SK-N-SH treated with all-trans-retinoic acid at 6 μM for 48 hours (cell line): ENCODE measurements around the gene KLHL20.

Experiments used
- CSRNP3 ChIP-seq: fragments of 250-450 bp; sonication (Bioruptor Pico); IDR thresholded peaks from 2 replicates; pipeline ENCODE4 v1.5.1; 2021; ENCODE audit warnings: mild to moderate bottlenecking, moderate library complexity
- ESRRG ChIP-seq: fragments of 250-450 bp; sonication (Bioruptor Pico); IDR thresholded peaks from 2 replicates; pipeline ENCODE4 v1.6.1; 2021; ENCODE audit warnings: mild to moderate bottlenecking
- ISL1 ChIP-seq: fragments of 250-450 bp; sonication (Bioruptor Pico); IDR thresholded peaks from 2 replicates; pipeline ENCODE4 v2.1.2; 2022; ENCODE audit warnings: mild to moderate bottlenecking, moderate library complexity
- OSR1 ChIP-seq: fragments of 250-450 bp; sonication (Bioruptor Pico); IDR thresholded peaks from 2 replicates; pipeline ENCODE4 v1.8.0; 2022; ENCODE audit warnings: moderate library complexity, mild to moderate bottlenecking, inconsistent platforms
- PATZ1 ChIP-seq: fragments of 250-450 bp; sonication (Bioruptor Pico); IDR thresholded peaks from 2 replicates; pipeline ENCODE4 v1.8.0; 2020; ENCODE audit warnings: mild to moderate bottlenecking, moderate library complexity, borderline replicate concordance
- RARB ChIP-seq: fragments of 250-450 bp; sonication (Bioruptor Pico); IDR thresholded peaks from 2 replicates; pipeline ENCODE4 v1.8.0; 2021; ENCODE audit warnings: mild to moderate bottlenecking, moderate library complexity
- SNAI2 ChIP-seq: fragments of 250-450 bp; sonication (Bioruptor Pico); IDR thresholded peaks from 2 replicates; pipeline ENCODE4 v1.5.0; 2020; ENCODE audit warnings: mild to moderate bottlenecking, moderate library complexity
- TCF4 ChIP-seq: fragments of 250-450 bp; sonication (Bioruptor Pico); IDR thresholded peaks from 2 replicates; pipeline ENCODE4 v1.8.0; 2021; ENCODE audit warnings: mild to moderate bottlenecking, moderate library complexity, borderline replicate concordance
- TOX ChIP-seq: fragments of 250-450 bp; sonication (Bioruptor Pico); IDR thresholded peaks from 2 replicates; pipeline ENCODE4 v1.8.0; 2021; ENCODE audit warnings: mild to moderate bottlenecking, moderate library complexity, borderline replicate concordance
- ZC3H10 ChIP-seq: fragments of 250-450 bp; sonication (Bioruptor Pico); IDR thresholded peaks from 2 replicates; pipeline ENCODE4 v1.5.1; 2021; ENCODE audit warnings: mild to moderate bottlenecking, moderate library complexity
- TF ChIP-seq, protein P1 (sequence below): fragments of 250-450 bp; sonication (Bioruptor Pico); IDR thresholded peaks from 2 replicates; pipeline ENCODE4 v1.5.0; 2020; ENCODE audit warnings: mild to moderate bottlenecking, moderate library complexity
- TF ChIP-seq, protein P2 (sequence below): fragments of 250-450 bp; sonication (Bioruptor Pico); IDR thresholded peaks from 2 replicates; pipeline ENCODE4 v1.5.1; 2020; ENCODE audit warnings: low read depth, mild to moderate bottlenecking, moderate library complexity

DNA sequence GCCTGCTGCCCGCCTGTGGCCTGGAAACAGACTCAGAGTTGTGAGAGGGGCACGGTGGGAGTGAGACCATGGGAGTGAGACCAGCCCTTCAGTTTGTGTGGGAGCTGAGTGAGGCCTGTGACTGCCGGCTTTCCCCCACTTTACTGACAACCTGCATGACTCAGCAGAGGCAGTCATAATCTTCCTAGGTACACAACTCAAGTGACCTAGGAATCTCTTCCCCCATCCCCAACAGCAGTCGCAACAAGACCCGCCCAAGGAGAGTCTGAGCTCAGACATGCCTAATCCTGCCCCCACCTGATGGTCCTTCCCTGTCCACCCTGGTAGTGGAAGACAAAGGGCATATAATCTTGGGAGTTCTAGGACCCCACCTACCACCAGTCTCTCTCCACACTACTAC, 44.2 kb downstream of the KLHL20 start:
- TF ChIP-seq ZC3H10 (CRISPR knock-in tag) (no peak), CSRNP3 (no peak), TCF4 (CRISPR knock-in tag) (no peak), ISL1 (CRISPR knock-in tag) (no peak), RARB (CRISPR knock-in tag) (no peak), ESRRG (no peak), PATZ1 (CRISPR knock-in tag) (no peak), OSR1 (CRISPR knock-in tag) (no peak), TOX (CRISPR knock-in tag) (no peak), SNAI2 (CRISPR knock-in tag) (no peak)
- TF ChIP-seq, protein P1, sequence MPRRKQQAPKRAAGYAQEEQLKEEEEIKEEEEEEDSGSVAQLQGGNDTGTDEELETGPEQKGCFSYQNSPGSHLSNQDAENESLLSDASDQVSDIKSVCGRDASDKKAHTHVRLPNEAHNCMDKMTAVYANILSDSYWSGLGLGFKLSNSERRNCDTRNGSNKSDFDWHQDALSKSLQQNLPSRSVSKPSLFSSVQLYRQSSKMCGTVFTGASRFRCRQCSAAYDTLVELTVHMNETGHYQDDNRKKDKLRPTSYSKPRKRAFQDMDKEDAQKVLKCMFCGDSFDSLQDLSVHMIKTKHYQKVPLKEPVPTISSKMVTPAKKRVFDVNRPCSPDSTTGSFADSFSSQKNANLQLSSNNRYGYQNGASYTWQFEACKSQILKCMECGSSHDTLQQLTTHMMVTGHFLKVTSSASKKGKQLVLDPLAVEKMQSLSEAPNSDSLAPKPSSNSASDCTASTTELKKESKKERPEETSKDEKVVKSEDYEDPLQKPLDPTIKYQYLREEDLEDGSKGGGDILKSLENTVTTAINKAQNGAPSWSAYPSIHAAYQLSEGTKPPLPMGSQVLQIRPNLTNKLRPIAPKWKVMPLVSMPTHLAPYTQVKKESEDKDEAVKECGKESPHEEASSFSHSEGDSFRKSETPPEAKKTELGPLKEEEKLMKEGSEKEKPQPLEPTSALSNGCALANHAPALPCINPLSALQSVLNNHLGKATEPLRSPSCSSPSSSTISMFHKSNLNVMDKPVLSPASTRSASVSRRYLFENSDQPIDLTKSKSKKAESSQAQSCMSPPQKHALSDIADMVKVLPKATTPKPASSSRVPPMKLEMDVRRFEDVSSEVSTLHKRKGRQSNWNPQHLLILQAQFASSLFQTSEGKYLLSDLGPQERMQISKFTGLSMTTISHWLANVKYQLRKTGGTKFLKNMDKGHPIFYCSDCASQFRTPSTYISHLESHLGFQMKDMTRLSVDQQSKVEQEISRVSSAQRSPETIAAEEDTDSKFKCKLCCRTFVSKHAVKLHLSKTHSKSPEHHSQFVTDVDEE (CRISPR knock-in tag) = no peak
- TF ChIP-seq, protein P2, sequence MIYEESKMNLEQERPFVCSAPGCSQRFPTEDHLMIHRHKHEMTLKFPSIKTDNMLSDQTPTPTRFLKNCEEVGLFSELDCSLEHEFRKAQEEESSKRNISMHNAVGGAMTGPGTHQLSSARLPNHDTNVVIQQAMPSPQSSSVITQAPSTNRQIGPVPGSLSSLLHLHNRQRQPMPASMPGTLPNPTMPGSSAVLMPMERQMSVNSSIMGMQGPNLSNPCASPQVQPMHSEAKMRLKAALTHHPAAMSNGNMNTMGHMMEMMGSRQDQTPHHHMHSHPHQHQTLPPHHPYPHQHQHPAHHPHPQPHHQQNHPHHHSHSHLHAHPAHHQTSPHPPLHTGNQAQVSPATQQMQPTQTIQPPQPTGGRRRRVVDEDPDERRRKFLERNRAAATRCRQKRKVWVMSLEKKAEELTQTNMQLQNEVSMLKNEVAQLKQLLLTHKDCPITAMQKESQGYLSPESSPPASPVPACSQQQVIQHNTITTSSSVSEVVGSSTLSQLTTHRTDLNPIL (CRISPR knock-in tag) = no peak
